SH-SY5Y (cell line): ENCODE data around the gene ACOT13.

Source experiments
- GATA2 ChIP-seq: IDR thresholded peaks from 2 replicates; pipeline ENCODE4 v1.6.1; 2011; ENCODE audit warnings: mild to moderate bottlenecking, low read depth, low read length
- GATA3 ChIP-seq: IDR thresholded peaks from 2 replicates; pipeline ENCODE4 v1.6.1; 2011; ENCODE audit warnings: low read depth, mild to moderate bottlenecking, low read length, moderate library complexity

DNA sequence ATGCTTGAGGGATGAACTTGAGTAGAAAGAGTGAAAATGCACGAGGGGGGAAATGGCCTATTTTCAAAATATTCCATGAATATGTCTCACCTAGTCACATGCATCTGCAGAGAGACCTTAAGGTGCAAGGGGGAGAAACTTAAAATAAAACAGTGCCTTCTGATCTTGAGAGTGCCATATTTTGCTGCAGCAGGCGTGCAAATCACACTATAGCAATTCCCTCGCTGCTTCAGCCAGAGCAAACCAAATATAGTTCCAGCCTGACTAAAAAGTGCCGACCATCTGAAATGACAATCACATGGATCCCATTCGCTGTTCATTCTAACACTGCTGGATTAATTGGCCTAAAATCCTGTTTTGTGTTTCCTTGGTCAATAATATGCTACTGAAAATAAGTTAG, 47.2 kb upstream of the ACOT13 start:
- no peak for TF ChIP-seq GATA2
- no peak for TF ChIP-seq GATA3
